GM10248 (cell line): ENCODE results near the gene WIZ.
"Not testable (repeated sequence)": the region's sequence is repeated elsewhere in the genome, so short reads cannot be mapped to it uniquely, and the experiment has no call there.

Experiments
- CTCF ChIA-PET: fragments of 300-600 bp; sonication (Branson Sonifier 250); formaldehyde crosslinking; extraction: SDS; loops from one replicate; lab custom pipeline; 2021; ENCODE audit warnings: antibody characterized with exemption; lab: Yijun Ruan, JAX
- POLR2A ChIA-PET: fragments of 350-650 bp; sonication (Branson Sonifier 250); formaldehyde crosslinking; extraction: SDS; loops from one replicate; lab custom pipeline; 2020; ENCODE audit warnings: antibody characterized with exemption; lab: Yijun Ruan, JAX
- DNase-seq: peaks from one replicate; pipeline ENCODE4 v3.0.0; 2012; ENCODE audit errors: extremely low spot score
- TF ChIP-seq, protein P1 (sequence below): IDR thresholded peaks from 2 replicates; pipeline ENCODE4 v1.5.1; 2012; ENCODE audit warnings: mild to moderate bottlenecking, low read depth; ENCODE audit errors: extremely low read depth, missing control alignments, control extremely low read depth

WIZ gene

DNA sequence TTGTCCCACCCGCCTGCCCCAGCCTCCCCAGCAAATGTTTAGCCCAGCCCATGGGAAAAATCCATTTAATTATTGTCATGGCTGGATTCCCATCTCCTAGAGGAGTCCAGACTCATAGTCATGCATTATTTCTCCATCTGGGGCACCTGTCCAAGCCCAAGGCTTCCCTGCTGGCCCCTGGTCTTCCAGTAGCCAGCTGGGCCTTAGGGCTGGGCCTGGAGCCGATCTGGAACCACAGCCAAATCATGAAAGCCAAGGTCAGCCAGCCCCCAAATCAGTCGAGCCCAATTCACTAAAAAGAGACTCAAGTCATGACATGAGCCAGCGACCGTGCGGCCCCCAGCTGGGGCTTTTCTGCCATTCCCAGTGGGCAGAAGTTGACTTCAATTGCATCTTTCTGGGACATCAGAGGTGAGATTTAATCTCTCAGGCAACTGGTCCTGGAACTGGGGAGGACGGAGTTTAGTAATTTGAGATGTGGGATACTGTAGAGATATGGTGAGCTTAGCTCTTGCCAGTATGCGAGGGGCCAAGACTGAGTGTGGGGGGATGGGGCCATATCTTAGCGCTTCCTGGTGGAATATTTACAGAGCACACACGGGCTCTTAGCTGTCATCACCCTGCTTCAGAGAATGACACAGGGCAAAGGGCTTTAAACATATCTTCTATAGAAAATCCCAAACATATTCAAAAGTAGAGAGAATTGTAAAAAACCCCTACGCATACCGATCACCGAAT is 38.9 kb upstream of the WIZ start:
- TF ChIP-seq, protein P1, sequence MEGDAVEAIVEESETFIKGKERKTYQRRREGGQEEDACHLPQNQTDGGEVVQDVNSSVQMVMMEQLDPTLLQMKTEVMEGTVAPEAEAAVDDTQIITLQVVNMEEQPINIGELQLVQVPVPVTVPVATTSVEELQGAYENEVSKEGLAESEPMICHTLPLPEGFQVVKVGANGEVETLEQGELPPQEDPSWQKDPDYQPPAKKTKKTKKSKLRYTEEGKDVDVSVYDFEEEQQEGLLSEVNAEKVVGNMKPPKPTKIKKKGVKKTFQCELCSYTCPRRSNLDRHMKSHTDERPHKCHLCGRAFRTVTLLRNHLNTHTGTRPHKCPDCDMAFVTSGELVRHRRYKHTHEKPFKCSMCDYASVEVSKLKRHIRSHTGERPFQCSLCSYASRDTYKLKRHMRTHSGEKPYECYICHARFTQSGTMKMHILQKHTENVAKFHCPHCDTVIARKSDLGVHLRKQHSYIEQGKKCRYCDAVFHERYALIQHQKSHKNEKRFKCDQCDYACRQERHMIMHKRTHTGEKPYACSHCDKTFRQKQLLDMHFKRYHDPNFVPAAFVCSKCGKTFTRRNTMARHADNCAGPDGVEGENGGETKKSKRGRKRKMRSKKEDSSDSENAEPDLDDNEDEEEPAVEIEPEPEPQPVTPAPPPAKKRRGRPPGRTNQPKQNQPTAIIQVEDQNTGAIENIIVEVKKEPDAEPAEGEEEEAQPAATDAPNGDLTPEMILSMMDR: no peak
- CTCF ChIA-PET: no interaction called here
- no peak for DNase-seq
- POLR2A ChIA-PET: no interaction called here

DNA sequence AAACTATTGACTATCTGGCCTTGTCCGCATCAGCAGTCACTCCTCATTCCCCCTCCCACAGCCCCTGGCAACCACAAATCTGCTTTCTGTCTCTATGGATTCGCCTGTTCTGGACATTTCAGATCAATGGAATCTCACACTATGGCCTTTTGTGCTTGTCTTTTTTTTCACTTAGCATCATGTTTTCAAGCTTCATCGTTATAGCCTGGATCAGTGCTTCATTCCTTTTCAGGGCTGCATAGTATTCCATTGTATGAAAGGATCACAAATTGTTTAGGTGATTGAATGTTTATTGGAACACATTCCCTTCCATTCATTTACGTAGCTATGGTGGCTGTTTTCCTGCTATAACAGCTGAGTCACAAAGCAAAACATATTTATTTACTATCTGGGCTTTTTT is 37.3 kb upstream of the WIZ start:
- ChIA-PET POLR2A (no interaction called here), CTCF (no interaction called here)
- TF ChIP-seq, protein P1: no peak
- DNase-seq: no peak

DNA sequence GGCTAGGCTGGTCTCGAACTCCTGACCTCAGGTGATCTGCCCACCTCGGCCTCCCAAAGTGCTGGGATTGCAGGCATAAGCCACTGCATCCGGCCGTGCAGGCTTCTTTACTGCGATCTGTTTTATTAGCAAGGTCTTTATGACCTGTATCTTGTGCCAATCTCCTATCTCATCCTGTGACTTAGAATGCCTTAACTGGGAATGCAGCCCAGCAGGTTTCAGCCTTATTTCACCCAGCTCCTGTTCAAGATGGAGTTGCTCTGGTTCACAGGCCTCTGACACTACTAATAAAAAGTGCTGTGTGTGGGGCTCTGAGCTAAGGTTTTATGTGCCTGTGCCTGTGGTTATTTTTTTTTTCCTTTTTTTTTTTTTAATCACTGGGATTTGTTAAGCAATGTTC is 36.0 kb upstream of the WIZ start:
- POLR2A ChIA-PET, CTCF ChIA-PET: not testable (repeated sequence)

DNA sequence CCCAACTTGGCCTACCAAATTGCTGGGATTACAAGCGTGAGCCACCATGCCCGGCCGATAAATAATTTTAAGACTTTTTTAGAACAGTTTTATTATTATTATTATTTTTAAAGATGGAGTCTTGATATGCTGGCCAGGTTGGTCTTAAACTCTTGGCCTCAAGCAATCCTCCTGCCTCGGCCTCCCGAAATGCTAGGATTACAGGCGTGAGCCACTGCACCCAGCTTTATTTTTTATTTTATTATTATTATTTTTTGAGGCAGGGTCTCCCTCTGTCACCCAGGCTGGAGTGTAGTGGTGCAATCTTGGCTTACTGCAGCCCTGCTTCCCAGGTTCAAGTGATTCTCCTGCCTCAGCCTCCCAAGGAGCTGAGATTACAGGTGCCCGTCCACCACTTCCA is 31.2 kb upstream of the WIZ start:
- CTCF ChIA-PET: interaction anchor here (1.4 kb wide), 1 partner anchor 63 kb away, joined by 3 read pairs; the partner anchor contains the start of gene AKAP8L
- DNase-seq, POLR2A ChIA-PET: not testable (repeated sequence)

More for the DNA sequence above, 36.0 kb upstream of the WIZ start:
- DNase-seq: not testable (repeated sequence)

DNA sequence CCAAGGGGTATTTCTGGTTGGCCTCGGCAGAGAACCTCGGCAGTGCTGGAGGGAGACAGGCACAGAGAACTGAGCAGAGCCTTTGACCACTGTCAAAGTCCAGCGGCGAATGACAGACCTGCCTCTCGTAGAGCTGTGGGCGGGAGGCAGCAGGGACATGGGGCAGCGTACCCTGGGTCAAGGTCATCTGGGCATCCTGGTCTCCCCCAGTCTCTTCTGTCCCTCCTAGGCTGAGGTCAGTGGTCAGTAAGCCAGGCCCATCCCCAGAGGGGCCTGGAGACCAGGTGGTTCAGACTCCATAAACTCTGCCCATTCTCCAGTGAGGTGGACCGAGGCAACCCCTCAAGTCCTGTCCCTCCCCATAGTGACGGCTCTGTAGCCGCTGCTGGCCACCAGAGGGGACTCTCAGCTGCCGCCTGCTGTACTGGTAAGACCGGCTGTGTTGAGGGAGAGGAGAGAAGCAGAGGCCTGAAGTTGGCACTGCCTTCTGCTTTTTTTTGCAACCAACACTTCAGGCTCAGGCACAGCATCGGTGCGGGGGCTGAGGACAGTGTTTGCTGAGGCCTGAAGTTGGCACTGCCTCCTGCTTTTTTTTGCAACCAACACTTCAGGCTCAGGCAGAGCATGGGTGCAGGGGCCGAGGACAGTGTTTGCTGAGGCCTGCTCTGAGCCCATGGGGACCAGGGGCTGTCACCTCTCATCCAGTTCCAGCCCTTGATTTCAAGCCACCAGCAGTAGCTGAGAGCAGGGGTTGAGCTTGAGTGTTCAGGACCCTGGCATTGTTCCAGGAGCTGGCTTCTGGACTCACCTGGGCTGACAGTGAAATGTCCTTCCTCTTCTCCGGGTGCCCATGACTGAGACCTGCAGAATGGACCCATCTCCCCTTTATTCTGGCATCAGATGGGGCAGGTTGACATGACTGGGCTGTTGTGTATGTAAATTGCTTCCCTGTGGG is 29.9 kb upstream of the WIZ start, which contains the start of gene PGLYRP2:
PGLYRP2 (minus strand) TSS at position 111 of the 955 bp plus-strand sequence. CDS start 130 bp downstream, outside the sequence.
- ChIA-PET CTCF (interaction anchor here (0.8 to 2.5 kb wide), 5 partner anchors 13 to 387 kb away, joined by 3 to 6 read pairs (median 3); partner anchors contain the start of gene AKAP8L), POLR2A (no interaction called here)
- TF ChIP-seq, protein P1: peak; percentile 25
- DNase-seq: no peak

DNA sequence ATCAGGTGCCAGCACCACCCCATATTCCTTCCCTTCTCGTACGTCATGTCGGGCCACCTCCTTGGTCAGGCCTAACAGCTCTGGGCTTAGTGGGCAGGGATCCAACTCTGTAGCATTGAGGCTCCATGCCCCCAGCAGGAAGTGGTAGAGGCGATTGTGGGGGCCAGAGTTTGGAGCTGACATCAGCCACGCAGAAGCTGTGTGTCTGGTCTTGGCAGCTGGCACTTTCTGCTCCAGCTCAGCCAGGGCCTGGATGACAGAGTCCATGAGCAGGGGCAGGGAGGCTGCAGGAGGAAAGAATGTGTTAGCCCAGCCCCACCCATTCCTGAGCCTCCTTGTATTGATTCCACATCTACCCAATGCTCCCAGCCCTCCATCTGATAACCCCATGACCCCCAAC is 26.6 kb upstream of the WIZ start:
- TF ChIP-seq, protein P1: no peak
- CTCF ChIA-PET: no interaction called here
- no peak for DNase-seq
- POLR2A ChIA-PET: no interaction called here

DNA sequence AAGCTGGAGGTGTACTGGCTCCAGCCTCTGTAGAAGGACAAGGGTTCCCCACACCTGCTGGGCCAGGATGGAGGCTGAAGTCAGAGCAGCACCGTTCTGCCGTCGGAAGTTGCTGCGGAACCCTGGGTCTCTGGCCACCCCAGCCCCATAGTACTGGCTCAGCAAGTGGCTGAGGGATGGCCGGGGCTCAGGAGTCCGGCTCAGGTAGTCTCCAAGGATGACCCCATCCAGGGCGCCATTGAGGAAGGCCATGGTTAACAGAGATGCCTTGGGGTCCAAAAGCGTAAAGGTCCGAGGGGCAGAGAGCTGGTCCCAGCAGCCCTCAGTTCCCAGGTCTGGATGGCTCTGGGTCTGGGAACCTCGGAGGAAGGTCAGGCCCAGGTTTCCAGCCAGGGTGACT is 25.9 kb upstream of the WIZ start:
- TF ChIP-seq, protein P1: no peak
- ChIA-PET CTCF (interaction anchor here (0.9 to 1.8 kb wide), 3 partner anchors 12 to 76 kb away, joined by 3 to 4 read pairs (median 3); partner anchors contain the start of gene AKAP8L), POLR2A (no interaction called here)

More for the DNA sequence above, 25.9 kb upstream of the WIZ start:
- no peak for DNase-seq
